H1 (cell line): ENCODE results near the gene SLC38A10. TPM values are rescaled to one million over a fixed set of nuclear protein-coding genes. Genes with fewer than 3 reads are reported as not detected.

Experiments
- CTCF ChIA-PET: fragments of 300-600 bp; sonication (Branson Sonifier 250); formaldehyde crosslinking; loops from one replicate; lab custom pipeline; 2021; ENCODE audit not compliant: partially characterized antibody; lab: Charles Lee
- POLR2A ChIA-PET: fragments of 300-600 bp; sonication (Branson Sonifier 250); formaldehyde crosslinking; loops from one replicate; lab custom pipeline; 2021; ENCODE audit warnings: inconsistent platforms; ENCODE audit not compliant: partially characterized antibody; lab: Charles Lee
- DNase-seq, 2 experiments: peaks; one replicate each; pipeline versions ENCODE4 v3.0.0 to v3.0.0-alpha.2; 2010 to 2022; ENCODE audit warnings: low spot score in 2 of 2, low read depth in 1 of 2, mixed read lengths in 1 of 2
- FAIRE-seq: peaks from 2 replicates; lab custom pipeline; 2011; peaks lifted over from hg19 to GRCh38; lab: Jason Lieb, UNC
- H2AFZ ChIP-seq: 2 replicates; pipeline ENCODE4 v1.8.1; 2012; ENCODE audit warnings: low read length, inconsistent platforms
- H2AK5ac ChIP-seq: 2 replicates; pipeline ENCODE4 v1.6.1; 2013; ENCODE audit warnings: low read depth, low read length
- H2BK120ac ChIP-seq: replicated peaks from 2 replicates; pipeline ENCODE3; 2013; ENCODE audit warnings: low read depth, low read length, inconsistent platforms
- H2BK12ac ChIP-seq: 2 replicates; pipeline ENCODE4 v1.6.1; 2013; ENCODE audit warnings: low read depth, low read length
- H2BK15ac ChIP-seq: 2 replicates; pipeline ENCODE4 v1.6.1; 2013; ENCODE audit warnings: low read length
- H2BK20ac ChIP-seq: 2 replicates; pipeline ENCODE4 v1.6.1; 2013; ENCODE audit warnings: low read length
- H2BK5ac ChIP-seq: 2 replicates; pipeline ENCODE4 v1.6.1; 2013; ENCODE audit warnings: low read depth, low read length
- H3K14ac ChIP-seq: 2 replicates; pipeline ENCODE4 v1.6.1; 2013; ENCODE audit warnings: inconsistent platforms; ENCODE audit not compliant: insufficient read length
- H3K18ac ChIP-seq: 2 replicates; pipeline ENCODE4 v1.6.1; 2013; ENCODE audit warnings: low read length; ENCODE audit errors: extremely low read depth
- H3K23ac ChIP-seq: 2 replicates; pipeline ENCODE4 v1.6.1; 2013; ENCODE audit warnings: inconsistent platforms; ENCODE audit not compliant: insufficient read length
- H3K23me2 ChIP-seq: 2 replicates; pipeline ENCODE4 v1.6.1; 2013; ENCODE audit warnings: low read depth, low read length
- H3K27ac ChIP-seq: 2 replicates; pipeline ENCODE4 v1.6.1; 2011; ENCODE audit warnings: low read depth, low read length, inconsistent platforms
- H3K27me3 ChIP-seq, 4 experiments: replicated peaks in 1 of 4; 1 replicate in 1 of 4; 2 replicates in 3 of 4; pipeline versions ENCODE4 v1.6.1 to v1.8.1; 2011 to 2013; ENCODE audit warnings: low read length in 3 of 4, mild to moderate bottlenecking in 3 of 4, inconsistent platforms in 2 of 4, mixed read lengths in 2 of 4, moderate library complexity in 1 of 4; ENCODE audit not compliant: control insufficient read depth in 3 of 4, insufficient read depth in 3 of 4; ENCODE audit errors: extremely low read depth in 1 of 4
- H3K36me3 ChIP-seq, 4 experiments: 2 replicates each; pipeline versions ENCODE4 v1.6.1 to v1.8.1; 2011 to 2013; ENCODE audit warnings: mild to moderate bottlenecking in 4 of 4, low read length in 3 of 4, moderate library complexity in 2 of 4, control low read depth in 1 of 4, inconsistent platforms in 1 of 4; ENCODE audit not compliant: insufficient read depth in 4 of 4, control insufficient read depth in 2 of 4
- H3K4ac ChIP-seq: replicated peaks from 2 replicates; pipeline ENCODE3; 2013; ENCODE audit warnings: low read length, low read depth, mixed read lengths, inconsistent platforms; ENCODE audit not compliant: insufficient read length
- H3K4me1 ChIP-seq, 4 experiments: replicated peaks in 1 of 4; 1 replicate in 1 of 4; 2 replicates in 3 of 4; pipeline versions ENCODE4 v1.6.1 to v1.8.1; 2011 to 2013; ENCODE audit warnings: low read length in 3 of 4, inconsistent platforms in 2 of 4, mixed read lengths in 1 of 4; ENCODE audit not compliant: insufficient read depth in 4 of 4, control insufficient read depth in 3 of 4
- H3K4me2 ChIP-seq, 2 experiments: 2 replicates each; pipeline versions ENCODE4 v1.6.1 to v1.8.1; 2011 to 2013; ENCODE audit warnings: low read depth in 2 of 2, low read length in 2 of 2, control low read depth in 1 of 2, inconsistent platforms in 1 of 2, mild to moderate bottlenecking in 1 of 2; ENCODE audit not compliant: insufficient read depth in 1 of 2
- H3K4me3 ChIP-seq, 4 experiments: fragments of 200-600, 300-600 bp in 1 of 4; sonication (generic), shearing (Covaris generic), sonication (Bioruptor Twin) in 1 of 4; 2 replicates each; pipeline versions ENCODE4 v1.5.1 to v1.8.1; 2011 to 2016; ENCODE audit warnings: low read length in 4 of 4, low read depth in 3 of 4, control low read depth in 2 of 4, inconsistent platforms in 2 of 4, mild to moderate bottlenecking in 2 of 4, mixed read lengths in 1 of 4, moderate library complexity in 1 of 4; ENCODE audit not compliant: insufficient read depth in 2 of 4; ENCODE audit errors: extremely low read depth in 1 of 4
- H3K56ac ChIP-seq: replicated peaks from 2 replicates; pipeline ENCODE3; 2013; ENCODE audit warnings: low read depth, mild to moderate bottlenecking, mixed read lengths, low read length, inconsistent platforms; ENCODE audit not compliant: insufficient read length
- H3K79me1 ChIP-seq: 2 replicates; pipeline ENCODE4 v1.6.1; 2013; ENCODE audit warnings: low read depth, low read length, control low read depth
- H3K79me2 ChIP-seq, 2 experiments: 2 replicates each; pipeline versions ENCODE4 v1.6.1 to v1.8.1; 2012 to 2013; ENCODE audit warnings: low read length in 2 of 2, mild to moderate bottlenecking in 2 of 2, inconsistent platforms in 1 of 2; ENCODE audit not compliant: insufficient read depth in 2 of 2, control insufficient read depth in 1 of 2
- H3K9ac ChIP-seq, 4 experiments: replicated peaks in 1 of 4; 1 replicate in 1 of 4; 2 replicates in 3 of 4; pipeline versions ENCODE4 v1.6.1 to v1.8.1; 2011 to 2013; ENCODE audit warnings: low read depth in 3 of 4, low read length in 3 of 4, control low read depth in 2 of 4, mild to moderate bottlenecking in 2 of 4, moderate library complexity in 2 of 4, inconsistent platforms in 1 of 4; ENCODE audit errors: extremely low read depth in 1 of 4
- H3K9me3 ChIP-seq, 2 experiments: 2 replicates each; pipeline versions ENCODE4 v1.6.1 to v1.8.1; 2012 to 2013; ENCODE audit warnings: mild to moderate bottlenecking in 2 of 2, moderate library complexity in 2 of 2, control low read depth in 1 of 2, inconsistent platforms in 1 of 2, low read depth in 1 of 2, low read length in 1 of 2, mixed read lengths in 1 of 2; ENCODE audit not compliant: insufficient read depth in 2 of 2
- H4K20me1 ChIP-seq, 2 experiments: replicated peaks in 1 of 2; 2 replicates each; pipeline versions ENCODE3 to v1.8.1; 2011 to 2013; ENCODE audit warnings: inconsistent platforms in 2 of 2, low read length in 2 of 2, mild to moderate bottlenecking in 1 of 2; ENCODE audit not compliant: insufficient read depth in 2 of 2, control insufficient read depth in 1 of 2
- H4K5ac ChIP-seq: 2 replicates; pipeline ENCODE4 v1.6.1; 2013; ENCODE audit warnings: low read length, low read depth, mixed read lengths, inconsistent platforms; ENCODE audit not compliant: insufficient read length
- H4K8ac ChIP-seq: 2 replicates; pipeline ENCODE4 v1.8.0; 2013; ENCODE audit warnings: mild to moderate bottlenecking, moderate library complexity, low read length, inconsistent platforms; ENCODE audit not compliant: insufficient read depth; ENCODE audit errors: extremely low read depth
- H4K91ac ChIP-seq: replicated peaks from 2 replicates; pipeline ENCODE3; 2013; ENCODE audit warnings: low read length, mixed read lengths, inconsistent platforms; ENCODE audit not compliant: insufficient read length
- CBX8 ChIP-seq: fragments of 300-800, 300-1000 bp; sonication (generic); IDR thresholded peaks from 2 replicates; pipeline ENCODE4 v1.7.1; 2016; ENCODE audit warnings: low read depth, low read length, borderline replicate concordance
- CHD1 ChIP-seq: IDR thresholded peaks from 2 replicates; pipeline ENCODE4 v1.6.1; 2012; ENCODE audit warnings: low read depth, low read length, improper control_type of control experiment
- EZH2 ChIP-seq: fragments of 200-600 bp; sonication (generic); IDR thresholded peaks from 2 replicates; pipeline ENCODE4 v1.7.1; 2012; ENCODE audit warnings: low read depth, mild to moderate bottlenecking, moderate library complexity, low read length, inconsistent platforms; ENCODE audit not compliant: severe bottlenecking
- FOSL1 ChIP-seq: IDR thresholded peaks from 2 replicates; pipeline ENCODE4 v1.6.1; 2011; ENCODE audit warnings: mild to moderate bottlenecking, low read depth, low read length, moderate library complexity; ENCODE audit not compliant: insufficient read depth
- GABPA ChIP-seq: IDR thresholded peaks from 2 replicates; pipeline ENCODE4 v1.6.1; 2011; ENCODE audit warnings: mild to moderate bottlenecking, low read length, moderate library complexity, borderline replicate concordance; ENCODE audit not compliant: insufficient read depth
- JUND ChIP-seq: IDR thresholded peaks from 2 replicates; pipeline ENCODE4 v1.6.1; 2011; ENCODE audit warnings: mild to moderate bottlenecking, improper control_type of control experiment, low read length
- KDM1A ChIP-seq: fragments of 200-600, 300-600 bp; sonication (generic); IDR thresholded peaks from 2 replicates; pipeline ENCODE4 v1.7.1; 2016; ENCODE audit warnings: mild to moderate bottlenecking, low read length, borderline replicate concordance
- KDM4A ChIP-seq: IDR thresholded peaks from one replicate; pipeline ENCODE4 v1.7.1; 2012; ENCODE audit warnings: low read depth, mild to moderate bottlenecking, moderate library complexity, low read length, inconsistent platforms; ENCODE audit not compliant: severe bottlenecking
- NANOG ChIP-seq: IDR thresholded peaks from 2 replicates; pipeline ENCODE4 v1.6.1; 2011; ENCODE audit warnings: low read length, low read depth, mild to moderate bottlenecking, inconsistent platforms; ENCODE audit not compliant: insufficient read depth, poor library complexity, severe bottlenecking
- NRF1 ChIP-seq: IDR thresholded peaks from 2 replicates; pipeline ENCODE4 v1.6.1; 2011; ENCODE audit warnings: mild to moderate bottlenecking, low read depth, low read length, improper control_type of control experiment
- POLR2AphosphoS5 ChIP-seq: IDR thresholded peaks from 2 replicates; pipeline ENCODE4 v1.6.1; 2011; ENCODE audit warnings: low read depth, low read length
- SAP30 ChIP-seq: fragments of 300-600 bp; sonication (generic); IDR thresholded peaks from 2 replicates; pipeline ENCODE4 v1.7.1; 2012; ENCODE audit warnings: low read length, moderate library complexity, mild to moderate bottlenecking, inconsistent platforms; ENCODE audit not compliant: insufficient read depth, insufficient replicate concordance
- SP4 ChIP-seq: IDR thresholded peaks from 2 replicates; pipeline ENCODE4 v1.6.1; 2012; ENCODE audit warnings: low read length, inconsistent platforms
- SRF ChIP-seq: IDR thresholded peaks from 2 replicates; pipeline ENCODE4 v1.6.1; 2011; ENCODE audit warnings: mild to moderate bottlenecking, low read depth, low read length, moderate library complexity
- YY1 ChIP-seq: IDR thresholded peaks from 2 replicates; pipeline ENCODE4 v1.6.1; 2011; ENCODE audit warnings: low read depth, mild to moderate bottlenecking, low read length
- WGBS, 2 experiments: shearing (Covaris generic) in 1 of 2; methylation state at CpG; one replicate each; pipeline versions ENCODE4 v1.1.6 to v1.1.7; 2013 to 2015; ENCODE audit warnings: low lambda C conversion rate in 2 of 2, mixed read lengths in 2 of 2, inconsistent platforms in 1 of 2, low coverage in 1 of 2, missing lambda C conversion rate in 1 of 2; ENCODE audit not compliant: insufficient replicate concordance in 2 of 2, insufficient coverage in 1 of 2, insufficient read length in 1 of 2; ENCODE audit errors: extremely low coverage in 1 of 2, missing lambda C conversion rate in 1 of 2; 5-methylcytosine and 5-hydroxymethylcytosine counted together
- polyA plus RNA-seq, 7 experiments: library from polyadenylated mRNA; depleted of rRNA in 3 of 7; stranded (reverse) in 5 of 7; unstranded in 2 of 7; fragments of >200 nt in 5 of 7; fragments of 200-250 nt in 2 of 7; gene quantifications; 1 replicate in 5 of 7; 2 replicates in 1 of 7; 4 replicates in 1 of 7; pipeline versions ENCODE4 v1.2.1 to v1.2.3, GENCODE V29; 2011 to 2013; ENCODE audit warnings: missing spikeins in 2 of 7, mixed read lengths in 2 of 7
- total RNA-seq: library from RNA; stranded (reverse); fragmentation: NEBNext Ultra II Directional; extraction: Animal tissue kit (Norgen Biotek cat#: 25700); gene quantifications from 2 replicates; pipeline ENCODE4 v1.2.1, GENCODE V29; 2021

The SLC38A10 gene
- total and polyA plus RNA-seq, 2 of the 8 experiments (the other 6 are each of a cell fraction or from before 2014, with no cell fraction given): 26.4 to 41.0 TPM

DNA sequence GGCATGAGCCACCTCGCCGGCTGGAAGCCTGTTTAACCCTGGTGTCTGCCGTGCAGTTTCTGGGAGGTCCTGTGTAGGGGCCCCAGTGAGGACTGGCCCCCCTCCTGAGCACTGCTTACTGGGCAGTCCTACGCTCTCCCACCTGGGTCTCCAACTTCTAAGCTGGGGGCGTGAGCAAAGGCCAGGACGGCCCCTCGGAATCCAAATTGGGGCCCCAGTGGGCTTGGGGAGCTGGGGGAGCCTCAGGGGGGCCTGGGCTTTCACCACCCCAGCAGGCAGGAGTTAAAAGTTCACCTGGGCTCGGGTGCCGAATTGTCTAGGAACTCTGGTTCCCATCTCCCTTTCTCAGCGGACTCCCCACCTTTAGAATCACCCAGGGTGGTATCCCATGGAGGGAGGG, 7.2 kb upstream of the SLC38A10 start:
- H3K9ac ChIP-seq: no peak overlapping the region
- no peak overlapping the region for H3K4me3 ChIP-seq
- H3K4ac ChIP-seq: no peak overlapping the region
- H4K91ac ChIP-seq: no peak overlapping the region
- DNase-seq (no peak), FAIRE-seq (no peak)
- H3K27me3 ChIP-seq: no peaks in the 10 kb centered on the region
- H3K79me2 ChIP-seq: no peaks in the 10 kb centered on the region
- POLR2A ChIA-PET: no interaction called here
- H3K56ac ChIP-seq: no peak overlapping the region
- peaks cover 0 to 2% (median 0%) of the 10 kb centered on the region in 4 experiments; a peak in 3 of 7 replicates for H3K4me1 ChIP-seq
- no peak overlapping the region for H2BK120ac ChIP-seq
- no peak overlapping the region; the same call in 1 of the 2 replicates for H3K18ac ChIP-seq
- H3K79me1 ChIP-seq: peaks cover 3% of the 10 kb centered on the region; the same call in 1 of the 2 replicates
- no peak overlapping the region for H2AFZ ChIP-seq
- no peak overlapping the region for H3K23ac ChIP-seq
- H4K8ac ChIP-seq: no peak overlapping the region
- H3K27ac ChIP-seq: no peak overlapping the region
- H2BK15ac ChIP-seq: no peak overlapping the region
- 92% methylated on average over 10 of the region's 10 CpGs; no CpG with 5 or more reads in 1 of the 2 experiments for WGBS, 2 experiments
- H3K36me3 ChIP-seq: no peaks in the 10 kb centered on the region
- peaks cover 5% of the 10 kb centered on the region; the same call in 1 of the 2 replicates for H3K23me2 ChIP-seq
- peaks cover 0 to 4% of the 10 kb centered on the region in 2 experiments for H4K20me1 ChIP-seq
- H3K14ac ChIP-seq: no peak overlapping the region
- no peak overlapping the region for H2BK20ac ChIP-seq
- H3K4me2 ChIP-seq: no peak overlapping the region
- H4K5ac ChIP-seq: no peak overlapping the region
- H2BK5ac ChIP-seq: no peak overlapping the region
- H2BK12ac ChIP-seq: no peak overlapping the region
- no peaks in the 10 kb centered on the region for H3K9me3 ChIP-seq
- CTCF ChIA-PET: interaction anchor here (1.1 to 5.6 kb wide), 5 partner anchors 10 to 107 kb away, joined by 4 to 34 read pairs (median 5); no protein-coding TSS in a partner anchor
- no peak overlapping the region for H2AK5ac ChIP-seq
- TF ChIP-seq KDM1A (no peak), EZH2 (no peak), SRF (no peak), POLR2AphosphoS5 (no peak), KDM4A (no peak), CHD1 (no peak), GABPA (no peak), FOSL1 (no peak), SAP30 (no peak), JUND (no peak), SP4 (no peak), NRF1 (no peak), NANOG (no peak), CBX8 (no peak), YY1 (no peak)
